ENCODE data around the gene GLA. TPM values are rescaled to one million over a fixed set of nuclear protein-coding genes. Genes with fewer than 3 reads are reported as not detected.

The GLA gene
- total RNA-seq, 1 donor from 2014 or later = 36.7 TPM

DNA sequence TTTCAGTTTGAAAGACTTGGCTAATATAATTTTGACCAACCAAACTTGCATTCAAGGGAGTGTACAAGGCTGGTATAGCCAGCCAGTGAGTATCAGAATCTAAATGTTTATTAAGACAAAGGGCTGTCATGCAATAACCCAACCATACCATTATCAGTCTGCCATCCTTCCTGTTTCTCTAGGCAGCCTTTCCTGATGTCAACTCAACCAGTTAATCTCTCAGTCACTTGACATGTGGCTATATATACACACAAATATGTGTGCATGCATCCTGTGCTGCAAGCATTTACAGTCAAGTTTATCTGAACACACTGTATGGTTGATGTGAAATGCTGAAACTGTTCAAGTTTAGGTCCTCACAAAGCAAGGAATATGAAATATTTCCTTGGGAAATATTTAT is 38.9 kb downstream of the GLA start:
- Mint-ChIP-seq H3K27ac (no peak overlapping the region), H3K4me3 (ENCODE audit: low read depth) (no peak overlapping the region), H3K9me3 (ENCODE audit: low read depth) (no peaks in the 10 kb centered on the region)

DNA sequence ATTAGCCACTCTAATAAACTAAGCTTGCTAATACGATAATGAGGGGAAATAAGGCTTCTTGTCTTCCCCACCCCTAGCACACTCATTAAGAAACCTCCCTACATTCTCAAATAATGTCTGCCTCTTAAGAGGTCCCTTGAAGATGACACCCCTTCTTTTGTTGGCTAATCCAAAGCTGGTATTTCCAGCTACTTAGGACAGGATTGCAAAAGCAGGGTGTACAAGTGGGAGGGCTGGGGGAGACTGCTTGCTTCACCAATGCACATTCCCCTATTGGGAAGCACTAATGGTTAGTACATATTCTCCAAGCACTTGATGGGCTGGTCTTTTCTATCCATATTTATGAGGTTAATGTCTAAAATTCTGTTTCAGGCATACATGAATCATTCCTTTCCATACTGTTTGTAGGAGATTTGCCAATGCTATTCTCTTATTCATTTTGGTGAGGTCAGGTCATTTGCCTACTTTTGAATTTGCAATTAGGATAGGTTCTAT is 42.4 kb downstream of the GLA start:
- Mint-ChIP-seq H3K4me3 (ENCODE audit: low read depth) (no peak overlapping the region), H3K27ac (no peak overlapping the region), H3K27me3 (no peaks in the 10 kb centered on the region), H3K4me1 (ENCODE audit: low read depth) (no peaks in the 10 kb centered on the region), H3K9me3 (ENCODE audit: low read depth) (peaks cover 3% of the 10 kb centered on the region), H3K36me3 (ENCODE audit: insufficient read depth) (no peaks in the 10 kb centered on the region)
- no peak for DNase-seq (ENCODE audit: low spot score, unreplicated experiment)
- no peak for TF ChIP-seq CTCF (IDR thresholded peaks at IDR 0.05; ENCODE audit: unreplicated experiment)

More for the DNA sequence above, 38.9 kb downstream of the GLA start:
- no peaks in the 10 kb centered on the region for H3K27me3 Mint-ChIP-seq
- H3K4me1 Mint-ChIP-seq (ENCODE audit: low read depth) = no peaks in the 10 kb centered on the region
- no peak for TF ChIP-seq CTCF (IDR thresholded peaks at IDR 0.05; ENCODE audit: unreplicated experiment)
- DNase-seq (ENCODE audit: low spot score, unreplicated experiment) = no peak
- no peaks in the 10 kb centered on the region for H3K36me3 Mint-ChIP-seq (ENCODE audit: insufficient read depth)

DNA sequence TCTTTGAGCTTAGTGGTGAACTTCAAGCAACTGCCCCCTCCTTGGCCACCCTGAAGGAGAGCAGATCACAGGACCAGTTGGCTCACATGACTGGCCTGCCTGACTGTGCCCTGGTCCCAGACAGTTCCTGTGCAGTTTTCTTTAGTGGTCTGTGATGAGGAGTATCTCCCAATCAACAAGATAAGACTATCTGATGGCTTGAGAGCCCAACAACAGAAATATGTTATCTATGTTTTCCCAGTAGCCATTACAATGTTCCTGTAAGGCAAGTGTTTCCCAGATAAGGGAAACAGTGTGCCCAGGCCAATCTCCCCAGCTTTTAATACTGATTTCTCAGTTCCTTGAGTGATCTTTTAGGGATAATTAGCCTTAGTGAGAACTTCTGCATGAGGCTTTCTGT is 45.0 kb downstream of the GLA start:
- no peaks in the 10 kb centered on the region for H3K4me1 Mint-ChIP-seq (ENCODE audit: low read depth)
- H3K27me3 Mint-ChIP-seq = no peaks in the 10 kb centered on the region
- no peak overlapping the region for H3K4me3 Mint-ChIP-seq (ENCODE audit: low read depth)
- TF ChIP-seq CTCF (IDR thresholded peaks at IDR 0.05; ENCODE audit: unreplicated experiment) = no peak
- no peak for DNase-seq (ENCODE audit: low spot score, unreplicated experiment)
- H3K9me3 Mint-ChIP-seq (ENCODE audit: low read depth) = peaks cover 6% of the 10 kb centered on the region
- no peaks in the 10 kb centered on the region for H3K36me3 Mint-ChIP-seq (ENCODE audit: insufficient read depth)
- H3K27ac Mint-ChIP-seq = no peak overlapping the region

DNA sequence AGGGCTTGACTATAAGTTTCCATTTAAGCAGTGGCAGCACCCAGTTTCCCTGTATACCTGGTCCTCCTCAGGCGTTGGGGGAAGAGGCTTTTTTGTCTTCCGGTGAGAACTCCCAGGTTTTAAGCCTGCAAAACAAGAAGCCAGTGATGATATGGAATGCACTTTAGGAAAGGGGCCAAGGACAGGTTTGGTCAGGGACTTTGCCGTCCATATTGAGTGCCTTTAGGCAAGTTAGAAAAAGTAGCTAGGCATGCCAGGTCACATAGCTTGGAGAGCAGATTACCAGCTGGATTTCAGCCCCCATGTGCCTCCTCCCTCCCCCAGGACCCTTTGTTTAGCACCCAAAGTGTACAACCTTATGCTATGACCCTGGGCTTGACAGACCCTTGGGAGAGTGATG is 45.6 kb downstream of the GLA start:
- Mint-ChIP-seq H3K9me3 (ENCODE audit: low read depth) (peaks cover 9% of the 10 kb centered on the region), H3K36me3 (ENCODE audit: insufficient read depth) (no peaks in the 10 kb centered on the region), H3K4me1 (ENCODE audit: low read depth) (peaks cover 2% of the 10 kb centered on the region), H3K27ac (no peak overlapping the region), H3K4me3 (ENCODE audit: low read depth) (no peak overlapping the region), H3K27me3 (no peaks in the 10 kb centered on the region)
- no peak for TF ChIP-seq CTCF (IDR thresholded peaks at IDR 0.05; ENCODE audit: unreplicated experiment)
- no peak for DNase-seq (ENCODE audit: low spot score, unreplicated experiment)

GRCh38 chrX:101360390-101360789 is 47.3 kb downstream of the GLA start:
- TF ChIP-seq CTCF (IDR thresholded peaks at IDR 0.05; ENCODE audit: unreplicated experiment) = no peak
- peaks cover 2% of the 10 kb centered on the region for H3K4me1 Mint-ChIP-seq (ENCODE audit: low read depth)
- no peak for DNase-seq (ENCODE audit: low spot score, unreplicated experiment)
- H3K36me3 Mint-ChIP-seq (ENCODE audit: insufficient read depth) = no peaks in the 10 kb centered on the region
- no peak overlapping the region for H3K27ac Mint-ChIP-seq
- H3K27me3 Mint-ChIP-seq = no peaks in the 10 kb centered on the region
- no peak overlapping the region for H3K4me3 Mint-ChIP-seq (ENCODE audit: low read depth)
- H3K9me3 Mint-ChIP-seq (ENCODE audit: low read depth) = peaks cover 17% of the 10 kb centered on the region

All from progenitor cell of endocrine pancreas (in vitro differentiated cells).